CD1c-positive myeloid dendritic cell (primary cell): ENCODE results near the gene CPPED1.
"Not testable (repeated sequence)": the region's sequence is repeated elsewhere in the genome, so short reads cannot be mapped to it uniquely, and the experiment has no call there.

Source experiments
- DNase-seq: peaks from one replicate; pipeline ENCODE4 v3.0.0-alpha.2; 2016; ENCODE audit errors: extremely low spot score

CPPED1 gene, protein sequence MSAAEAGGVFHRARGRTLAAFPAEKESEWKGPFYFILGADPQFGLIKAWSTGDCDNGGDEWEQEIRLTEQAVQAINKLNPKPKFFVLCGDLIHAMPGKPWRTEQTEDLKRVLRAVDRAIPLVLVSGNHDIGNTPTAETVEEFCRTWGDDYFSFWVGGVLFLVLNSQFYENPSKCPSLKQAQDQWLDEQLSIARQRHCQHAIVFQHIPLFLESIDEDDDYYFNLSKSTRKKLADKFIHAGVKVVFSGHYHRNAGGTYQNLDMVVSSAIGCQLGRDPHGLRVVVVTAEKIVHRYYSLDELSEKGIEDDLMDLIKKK

DNA sequence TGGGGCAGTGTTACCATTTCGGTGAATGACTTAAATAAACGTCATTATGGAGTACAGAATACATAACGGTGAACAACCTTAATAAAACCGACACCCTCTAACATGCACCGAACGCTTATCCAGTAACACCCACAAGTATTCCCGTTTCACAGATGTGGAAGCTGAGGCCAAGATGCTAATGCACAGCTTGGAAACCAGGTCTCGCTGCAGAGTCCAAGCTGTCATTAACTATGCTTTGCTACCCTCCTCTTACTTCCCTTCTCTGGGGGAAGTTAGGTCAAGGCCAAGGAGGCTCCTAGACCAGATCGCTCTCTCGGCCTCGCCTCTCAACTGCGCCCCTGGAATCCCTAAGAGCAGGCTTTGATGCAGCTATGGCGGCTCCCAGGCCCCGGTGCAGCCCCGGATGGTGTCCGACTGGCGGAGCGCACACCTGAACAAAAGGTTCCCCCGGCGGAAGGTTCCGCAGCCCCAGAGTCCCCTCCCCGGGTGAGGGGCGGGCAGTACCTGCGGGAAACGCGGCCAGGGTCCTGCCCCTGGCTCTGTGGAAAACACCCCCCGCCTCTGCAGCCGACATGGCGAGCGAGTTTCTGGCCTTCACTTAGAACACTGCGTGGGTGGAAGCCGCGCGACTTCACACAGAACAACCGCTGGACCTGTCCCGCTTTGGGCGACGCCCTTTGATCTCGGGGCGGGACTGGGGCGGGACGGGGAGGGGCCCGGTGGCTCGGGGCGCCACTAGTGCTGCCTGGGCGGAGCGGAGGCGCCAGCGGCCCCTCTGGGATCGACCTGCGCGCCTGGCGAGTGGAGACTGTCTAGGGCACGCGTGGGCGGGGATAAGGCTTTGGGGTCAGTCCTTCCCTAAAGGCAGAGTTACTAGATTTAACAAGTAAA, at the start of gene CPPED1:
Gene CPPED1 (minus strand): TSS at position 685 of the 891 bp plus-strand sequence. CDS start 111 bp downstream, at position 574.
- DNase-seq, result peak; percentile 96

DNA sequence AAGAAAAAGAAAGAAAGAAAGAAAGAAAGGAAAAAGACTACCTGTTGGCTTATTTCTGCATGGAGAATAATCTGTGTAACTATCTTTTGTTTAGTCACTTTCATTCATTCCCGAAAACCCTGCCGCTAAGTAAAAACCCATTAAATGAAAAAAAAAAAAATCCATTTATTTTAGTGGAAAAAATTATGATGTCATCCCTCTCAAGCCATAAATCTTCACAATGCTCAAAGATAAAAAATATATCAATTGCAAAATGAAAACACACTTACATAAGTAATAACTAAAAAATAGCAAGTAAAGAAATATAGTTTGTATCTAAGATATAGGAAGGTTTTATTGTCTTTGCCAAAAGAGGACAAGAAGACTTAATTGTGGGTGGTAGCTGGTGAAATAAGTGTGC, 46.5 kb upstream of the CPPED1 start:
- no peak for DNase-seq

DNA sequence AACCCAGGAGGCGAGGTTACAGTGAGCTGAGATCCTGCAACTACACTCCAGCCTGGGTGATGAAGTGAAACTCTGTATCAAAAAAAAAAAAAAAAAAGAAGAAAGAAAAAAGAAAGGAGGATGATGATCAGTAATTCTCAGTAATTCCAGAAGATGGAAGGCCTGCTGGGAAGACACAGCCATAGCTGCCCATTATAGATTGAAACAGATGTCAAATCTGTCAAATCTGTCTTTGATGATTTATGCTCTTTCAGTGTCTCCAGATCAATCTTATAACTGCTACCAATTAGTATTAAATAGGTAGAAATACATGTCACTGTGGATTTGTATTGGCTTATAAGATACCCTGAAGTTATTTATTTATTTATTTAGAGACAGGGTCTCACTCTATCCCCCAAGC, 42.9 kb upstream of the CPPED1 start:
- DNase-seq, result no peak

DNA sequence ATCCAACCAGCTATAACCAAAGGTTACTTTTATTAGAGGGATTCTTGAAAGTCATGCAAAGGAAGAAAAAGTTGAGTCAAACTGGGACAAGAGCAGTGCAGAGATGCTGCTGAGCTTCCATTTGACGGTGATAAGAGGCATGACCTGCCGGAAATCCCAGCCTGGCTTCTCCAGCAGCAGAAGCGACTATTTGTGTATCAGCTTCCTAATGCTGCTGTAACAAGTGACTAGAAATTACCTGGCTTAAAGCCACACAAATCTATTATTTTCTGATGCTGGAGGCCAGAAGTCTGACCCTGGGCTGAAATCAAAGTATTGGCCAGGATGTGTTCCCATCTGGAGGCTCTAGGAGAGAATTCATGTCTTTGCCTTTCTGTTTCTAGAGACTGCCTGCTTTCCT, 41.6 kb upstream of the CPPED1 start:
- DNase-seq, result no peak

DNA sequence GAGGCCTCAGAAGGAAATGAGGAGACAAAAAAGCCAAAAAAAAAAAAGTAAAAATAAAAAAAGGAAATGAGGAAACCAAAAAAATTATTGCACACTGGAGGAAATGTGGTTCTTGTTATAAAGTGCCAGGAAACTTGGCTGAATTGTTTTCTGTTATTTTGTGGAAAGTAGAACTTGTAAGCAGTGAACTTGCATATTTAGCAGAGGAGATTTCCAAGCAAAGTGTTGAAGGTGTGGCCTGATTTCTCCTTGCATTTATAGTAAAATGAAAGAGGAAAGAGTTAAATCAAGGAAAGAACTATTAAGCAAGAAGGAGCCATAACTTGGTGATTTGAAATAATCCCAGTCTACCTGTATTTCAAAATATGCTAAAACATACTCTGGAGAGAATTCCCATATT, 34.1 kb upstream of the CPPED1 start:
- DNase-seq, result no peak

DNA sequence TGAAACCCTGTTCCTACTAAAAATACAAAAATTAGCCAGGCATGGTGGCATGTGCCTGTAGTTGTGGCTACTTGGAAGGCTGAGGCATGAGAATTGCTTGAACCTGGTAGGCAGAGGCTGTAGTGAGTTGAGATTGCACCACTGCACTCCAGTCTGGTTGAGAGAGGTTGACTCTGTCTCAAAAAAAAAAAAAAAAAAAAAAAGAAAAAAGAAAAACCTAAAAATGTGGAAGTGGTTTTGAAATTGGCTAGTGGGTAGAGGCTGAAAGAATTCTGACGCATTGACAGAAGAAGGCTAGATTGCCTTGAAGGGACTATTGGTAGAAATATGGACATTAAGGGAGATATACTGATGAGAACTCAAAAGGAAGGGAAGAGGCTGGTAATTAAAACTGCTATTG, 33.6 kb upstream of the CPPED1 start:
- peak; percentile 28 for DNase-seq

DNA sequence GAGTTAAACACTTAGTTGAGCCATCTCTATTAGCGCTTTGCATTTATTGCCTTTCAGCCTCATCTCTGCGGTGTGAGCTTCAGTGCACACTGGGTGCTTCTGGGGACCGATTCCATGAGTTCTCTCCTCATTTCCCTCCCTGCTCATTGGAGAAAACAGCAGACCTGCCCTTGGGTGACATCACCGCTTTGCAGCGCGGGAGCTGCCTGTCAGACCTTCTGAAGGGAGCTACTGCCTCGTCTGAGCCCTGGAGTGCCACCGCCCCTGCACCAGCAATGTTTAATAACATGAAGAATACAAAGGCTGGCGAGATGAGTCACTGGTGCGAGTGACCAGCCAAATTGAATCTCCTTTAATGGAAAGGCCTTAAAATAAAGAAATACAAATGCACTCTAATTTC, 30.2 kb upstream of the CPPED1 start:
- DNase-seq, result no peak

DNA sequence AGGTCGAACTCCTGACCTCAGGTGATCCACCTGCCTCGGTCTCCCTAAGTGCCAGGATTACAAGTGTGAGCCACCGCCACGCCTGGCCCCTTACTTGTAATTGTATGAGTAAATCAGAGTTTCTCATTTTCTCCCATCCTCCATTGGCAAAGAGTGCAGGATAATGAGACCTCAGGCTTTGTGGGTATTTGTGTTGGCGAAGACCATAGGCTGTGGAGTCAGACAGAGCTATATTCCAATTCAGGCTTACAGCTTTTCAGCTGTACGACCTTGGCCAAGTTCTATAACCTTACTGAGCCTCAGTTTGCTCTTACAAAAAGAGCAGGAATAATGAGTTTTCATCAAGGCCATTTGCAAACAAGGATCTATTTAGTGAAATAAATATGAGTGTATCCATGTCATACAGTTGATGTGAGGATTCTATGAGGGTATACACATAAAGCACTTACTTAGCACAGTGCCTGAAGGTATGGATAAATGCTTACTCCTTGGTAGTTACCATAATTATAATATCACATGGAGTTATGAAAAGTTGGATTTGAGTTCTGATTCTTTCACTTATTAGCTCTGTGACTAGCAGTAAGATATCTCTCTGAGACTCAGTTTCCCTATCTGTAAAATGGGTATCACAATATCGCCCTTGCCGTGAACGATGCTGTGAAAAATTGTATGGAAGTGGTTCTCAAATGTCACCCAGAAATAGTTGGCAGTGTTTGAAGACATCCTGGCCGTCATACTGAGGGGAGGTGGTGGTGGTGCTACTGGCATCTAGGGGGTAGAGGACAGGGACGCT, 25.6 kb upstream of the CPPED1 start:
- DNase-seq, result no peak

DNA sequence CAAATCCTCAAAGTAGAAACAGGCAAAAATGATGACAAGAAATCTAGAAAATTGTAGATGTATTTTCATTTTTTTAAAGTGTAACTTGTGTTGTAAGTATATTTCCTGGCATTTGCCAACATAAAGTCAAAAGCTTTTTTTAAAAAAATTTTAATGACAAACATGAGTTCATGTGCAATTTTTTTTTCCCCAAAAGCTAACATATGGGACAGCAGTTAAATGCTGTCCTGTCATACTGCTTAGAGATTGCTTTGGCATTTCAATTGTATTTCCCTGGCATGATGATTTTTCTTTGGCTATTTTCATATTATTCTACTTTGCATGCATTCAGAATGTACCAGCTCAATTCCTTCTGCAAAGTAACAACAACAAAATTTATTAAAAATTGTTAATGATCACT, 24.5 kb upstream of the CPPED1 start:
- no peak for DNase-seq

DNA sequence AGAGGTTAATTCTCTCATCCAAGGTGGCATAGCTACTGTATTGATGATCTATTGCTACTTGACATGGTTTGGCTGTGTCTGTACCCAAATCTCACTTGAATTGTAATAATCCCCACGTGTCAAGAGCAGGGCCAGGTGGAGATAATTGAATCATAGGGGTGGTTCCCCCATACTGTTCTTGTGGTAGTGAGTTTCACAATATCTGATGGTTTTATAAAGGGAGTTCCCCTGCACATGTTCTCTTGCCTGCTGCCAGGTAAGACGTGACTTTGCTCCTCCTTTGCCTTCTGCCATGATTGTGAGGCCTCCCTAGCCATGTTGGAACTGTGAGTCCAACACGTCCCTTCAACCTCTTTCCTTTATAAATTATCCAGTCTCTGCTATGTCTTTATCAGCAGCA, 22.9 kb upstream of the CPPED1 start:
- no peak for DNase-seq

DNA sequence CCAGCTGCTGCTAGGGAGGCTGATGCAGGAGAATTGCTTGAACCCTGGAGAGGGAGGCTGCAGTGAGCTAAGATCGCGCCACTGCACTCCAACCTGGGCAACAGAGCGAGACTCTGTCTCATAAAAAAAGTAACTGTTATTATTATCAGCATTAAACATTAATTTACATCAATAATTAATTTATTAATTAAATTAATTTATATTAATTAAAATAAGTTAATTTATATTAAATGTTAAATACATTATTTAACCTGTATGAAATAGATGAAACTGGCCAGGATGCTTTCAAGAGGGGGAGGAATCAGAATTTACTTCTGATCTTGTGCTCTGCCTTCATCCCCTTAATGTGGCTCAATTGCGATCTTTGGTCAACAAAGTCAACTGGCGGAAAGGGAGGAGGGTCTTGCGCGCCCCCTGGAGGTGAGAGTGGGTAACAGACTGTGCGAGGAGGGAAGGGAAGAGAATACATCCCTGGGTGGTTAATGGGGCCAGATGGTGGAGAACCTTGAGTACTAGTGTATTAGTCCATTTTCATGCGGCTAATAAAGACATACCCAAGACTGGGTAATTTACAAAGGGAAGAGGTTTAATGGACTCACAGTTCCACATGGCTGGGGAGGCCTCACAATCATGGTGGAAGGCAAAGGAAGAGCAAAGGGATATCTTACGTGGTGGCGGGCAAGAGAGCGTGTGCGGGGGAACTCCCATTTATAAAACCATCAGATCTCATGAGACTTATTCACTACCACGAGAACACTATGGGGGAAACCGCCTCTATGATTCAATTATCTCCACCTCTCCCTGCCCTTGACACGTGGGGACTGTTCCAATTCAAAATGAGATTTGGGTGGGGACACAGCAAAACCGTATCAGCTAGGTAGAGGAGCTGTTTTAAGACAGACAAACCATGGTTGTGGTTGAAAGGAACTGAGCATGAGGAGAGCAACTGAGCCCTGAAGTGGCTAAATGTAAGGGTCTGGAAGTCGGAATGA, 15.7 kb upstream of the CPPED1 start:
- DNase-seq, result peak; percentile 83

DNA sequence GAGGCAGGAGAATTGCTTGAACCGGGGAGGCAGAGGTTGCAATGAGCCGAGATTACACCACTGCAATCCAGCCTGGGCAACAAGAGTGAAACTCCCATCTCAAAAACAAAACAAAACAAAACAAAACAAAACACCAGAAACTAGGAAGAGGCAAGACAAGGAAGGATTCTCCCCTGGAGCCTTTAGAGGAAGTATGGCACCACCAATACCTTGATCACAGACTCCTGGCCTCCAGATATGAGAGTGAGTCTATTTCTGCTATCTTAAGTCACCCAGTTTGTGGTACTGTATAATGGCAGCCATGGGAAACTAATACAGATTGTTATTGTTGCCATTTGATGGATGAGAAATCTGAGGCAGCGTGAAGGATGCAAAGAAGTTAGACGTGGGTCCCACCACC, 14.6 kb upstream of the CPPED1 start:
- DNase-seq, result peak; percentile 78

DNA sequence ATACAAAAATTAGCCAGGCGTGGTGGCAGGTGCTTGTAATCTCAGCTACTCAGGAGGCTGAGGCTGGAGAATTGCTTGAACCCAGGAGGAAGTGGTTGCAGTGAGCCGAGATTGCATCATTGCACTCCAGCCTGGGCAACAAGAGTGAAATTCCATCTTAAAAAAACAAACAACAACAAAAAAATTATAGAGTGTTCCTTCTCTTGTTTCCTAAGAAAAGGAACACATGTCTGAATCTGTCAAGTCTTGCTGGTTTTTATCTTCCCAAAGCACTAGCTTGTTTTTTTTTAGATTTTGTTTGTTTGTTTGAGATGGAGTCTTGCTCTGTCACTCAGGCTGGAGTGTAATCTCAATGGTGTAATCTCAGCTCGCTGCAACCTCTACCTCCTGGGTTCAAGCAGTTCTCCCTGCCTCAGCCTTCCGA, 13.1 kb upstream of the CPPED1 start:
- DNase-seq, result peak; percentile 67

DNA sequence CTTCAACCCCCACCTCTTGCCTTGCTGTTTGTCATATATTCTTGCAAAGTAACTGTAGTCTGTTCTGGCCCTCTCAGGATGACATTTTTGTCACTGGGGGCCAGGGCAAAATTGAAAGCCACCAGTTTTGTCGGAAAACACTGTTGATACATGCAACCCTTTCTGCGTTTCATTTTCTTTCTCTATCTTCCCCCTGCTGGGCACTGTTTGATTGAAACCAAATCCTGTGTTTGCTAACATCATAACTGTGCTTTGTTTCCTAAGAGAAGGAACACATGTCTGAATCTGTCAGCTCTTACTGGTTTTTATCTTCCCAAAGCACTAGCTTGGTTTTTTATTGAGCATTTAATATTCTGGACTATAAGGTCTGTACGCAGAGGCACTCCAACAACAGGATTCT, 11.7 kb upstream of the CPPED1 start:
- no peak for DNase-seq

DNA sequence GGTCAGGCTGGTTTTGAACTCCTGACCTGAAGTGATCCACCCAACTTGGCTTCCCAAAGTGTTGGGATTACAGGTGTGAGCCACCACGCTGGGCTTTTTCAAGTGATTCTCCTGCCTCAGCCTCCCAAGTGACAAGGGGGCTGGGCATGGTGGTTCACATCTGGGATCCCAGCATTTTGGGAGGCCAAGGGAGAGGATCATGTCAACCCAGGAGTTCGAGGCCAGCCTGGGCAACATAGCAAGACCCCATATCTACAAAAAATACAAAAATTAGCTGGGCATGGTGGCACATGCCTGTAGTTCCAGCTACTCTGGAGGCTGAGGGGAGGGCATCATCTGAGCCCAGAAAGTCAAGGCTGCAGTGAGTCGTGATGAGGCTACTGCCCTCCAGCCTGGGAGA, 10.0 kb upstream of the CPPED1 start:
- DNase-seq, result not testable (repeated sequence)

DNA sequence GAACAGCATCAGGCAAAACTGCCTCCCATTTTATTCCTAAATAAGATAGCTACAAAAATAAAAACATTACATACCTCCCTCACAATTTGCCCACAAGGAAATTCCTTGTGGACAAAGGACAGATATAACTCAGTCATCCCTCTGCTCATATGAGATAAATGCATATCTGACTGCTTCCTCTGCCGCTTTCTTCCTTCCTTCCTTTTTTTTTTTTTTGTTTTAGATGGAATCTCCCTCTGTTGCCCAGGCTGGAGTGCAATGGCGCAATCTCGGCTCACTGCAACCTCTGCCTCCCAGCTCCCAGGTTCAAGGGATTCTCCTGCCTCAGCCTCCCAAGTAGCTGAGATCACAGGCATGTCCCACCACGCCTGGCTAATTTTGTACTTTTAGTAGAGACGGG, 9.6 kb upstream of the CPPED1 start:
- DNase-seq, result not testable (repeated sequence)

DNA sequence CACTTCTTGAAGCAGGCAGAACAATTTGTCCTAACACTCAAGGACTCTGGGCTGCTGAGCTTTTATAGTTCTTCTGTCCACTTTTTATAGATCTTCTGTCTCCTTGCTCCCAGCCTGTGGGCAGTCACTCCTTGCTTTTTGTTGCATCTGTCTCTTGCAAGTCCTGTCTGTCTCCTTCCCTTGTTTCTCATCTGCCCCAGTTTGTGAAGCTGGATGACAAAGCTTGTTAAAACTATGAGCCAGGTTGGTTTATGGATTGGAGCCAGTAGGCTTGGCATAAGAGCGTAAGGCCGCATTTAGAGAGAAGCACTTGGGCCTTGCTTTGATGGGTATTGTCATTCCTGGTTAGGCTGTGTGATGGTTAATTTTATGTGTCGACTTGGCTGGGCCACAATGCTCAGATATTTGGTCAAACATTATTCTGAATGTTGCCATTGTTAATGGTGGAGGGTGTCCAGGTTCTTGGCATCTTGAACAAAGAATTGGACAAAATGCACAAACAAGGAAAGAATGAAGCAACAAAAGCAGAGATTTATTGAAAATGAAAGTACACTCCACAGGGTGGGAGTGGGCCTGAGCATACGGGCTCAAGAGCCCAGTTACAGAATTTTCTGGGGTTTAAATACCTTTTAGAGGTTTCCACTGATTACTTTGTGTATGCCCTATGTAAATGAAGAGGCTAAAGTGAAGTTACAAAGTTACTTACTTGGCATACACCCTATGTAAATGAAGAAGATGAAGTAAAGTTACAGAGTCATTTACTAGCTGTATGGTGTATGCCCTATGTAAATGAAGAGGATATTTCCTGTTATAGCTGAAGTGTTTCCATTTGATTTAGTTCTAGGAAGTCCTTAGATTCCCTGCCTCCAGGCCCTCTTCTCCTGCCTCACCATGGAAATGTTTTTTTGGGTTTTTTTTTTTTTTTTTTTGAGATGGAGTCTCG, 8.0 kb upstream of the CPPED1 start:
- no peak for DNase-seq

DNA sequence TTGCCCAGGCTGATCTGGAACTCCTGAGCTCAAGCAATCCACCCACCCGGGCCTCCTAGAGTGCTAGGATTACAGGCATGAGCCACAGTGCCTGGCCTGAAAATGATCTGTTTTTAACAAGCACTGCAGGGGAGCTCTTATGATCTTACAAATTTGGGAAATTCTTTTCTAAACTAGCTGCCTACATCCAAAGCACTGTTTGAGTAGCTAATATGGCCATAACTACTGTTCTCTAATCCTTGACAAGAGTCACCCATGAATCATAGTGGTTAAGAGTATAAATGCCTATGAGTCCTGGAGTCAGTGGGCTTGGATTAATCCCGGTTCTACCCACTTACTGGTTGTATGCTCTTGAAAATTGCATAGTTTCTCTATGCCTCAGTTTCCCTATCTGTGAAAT, 1.4 kb upstream of the CPPED1 start:
- no peak for DNase-seq

DNA sequence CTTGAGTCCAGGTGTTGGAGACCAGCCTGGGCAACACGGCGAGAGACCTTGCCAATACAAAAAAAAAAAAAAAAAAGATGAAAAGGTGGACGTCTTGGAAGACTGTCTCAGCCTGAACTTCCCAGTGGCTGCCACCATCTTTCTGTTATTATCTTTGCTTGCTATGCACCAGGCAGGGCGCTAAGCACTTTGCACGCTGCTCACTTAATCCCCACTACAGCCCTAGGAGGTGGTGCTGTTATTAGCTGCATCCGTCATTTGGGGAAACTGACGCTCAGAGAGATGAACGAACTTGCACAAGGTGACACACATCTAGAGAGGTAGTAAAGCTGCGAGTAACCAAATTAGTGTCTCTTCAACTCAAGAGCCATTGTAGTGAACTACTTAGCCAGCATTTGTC, 708 bp upstream of the CPPED1 start:
- DNase-seq, result no peak

DNA sequence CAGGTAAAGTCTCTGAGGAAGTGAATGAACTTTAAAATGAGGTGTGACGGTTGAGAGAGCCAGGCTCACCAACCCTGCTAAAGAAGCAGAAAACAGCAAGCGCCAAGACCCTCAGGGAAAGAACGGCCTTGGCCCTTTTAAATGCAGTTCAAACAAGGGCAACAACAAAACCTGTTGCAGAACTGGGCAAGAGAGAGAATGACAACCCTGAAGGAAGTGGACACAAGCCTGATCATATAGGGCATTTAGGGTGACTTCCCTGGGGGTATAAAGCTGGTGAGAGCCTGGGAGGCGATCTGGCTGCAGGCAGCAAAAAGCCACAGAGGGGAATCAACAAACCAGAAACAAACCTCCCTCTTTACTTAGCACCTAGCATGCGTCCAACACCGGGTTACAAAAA, 1.0 kb downstream of the CPPED1 start:
- peak; percentile 27 for DNase-seq
